GM23338 (cell line): ENCODE measurements around the gene SUSD1.

Experiments used
- CREB1 ChIP-seq: fragments of 250-450 bp; sonication (Bioruptor Pico); IDR thresholded peaks from 2 replicates; pipeline ENCODE4 v1.5.0; 2020; ENCODE audit warnings: low read depth, mild to moderate bottlenecking, moderate library complexity
- EZH2 ChIP-seq: fragments of 200-600 bp; sonication (generic); IDR thresholded peaks from one replicate; pipeline ENCODE4 v1.8.0; 2017; ENCODE audit warnings: antibody characterized with exemption, mild to moderate bottlenecking, low read depth; ENCODE audit not compliant: unreplicated experiment
- EZH2phosphoT487 ChIP-seq: fragments of 200-600 bp; sonication (generic); IDR thresholded peaks from one replicate; pipeline ENCODE4 v1.8.1; 2018; ENCODE audit warnings: antibody characterized with exemption; ENCODE audit not compliant: unreplicated experiment
- JUNB ChIP-seq: IDR thresholded peaks from one replicate; pipeline ENCODE4 v1.6.1; 2016; ENCODE audit warnings: antibody characterized with exemption; ENCODE audit not compliant: unreplicated experiment
- NANOG ChIP-seq: IDR thresholded peaks from 2 replicates; pipeline ENCODE4 v1.6.1; 2016; ENCODE audit warnings: antibody characterized with exemption, borderline replicate concordance
- POLR2AphosphoS5 ChIP-seq: IDR thresholded peaks from 2 replicates; pipeline ENCODE4 v1.6.1; 2016; ENCODE audit warnings: antibody characterized with exemption, low read depth
- ZNF114 ChIP-seq: fragments of 250-450 bp; sonication (Bioruptor Pico); IDR thresholded peaks from 2 replicates; pipeline ENCODE4 v1.5.0; 2020; ENCODE audit warnings: mild to moderate bottlenecking, moderate library complexity
- TF ChIP-seq, protein P1 (sequence below), 2 experiments: fragments of 200-600 bp in 1 of 2; sonication (generic) in 1 of 2; conservative IDR thresholded peaks; 2 replicates each; pipeline versions ENCODE4 v1.5.1 to v1.6.1; 2016 to 2017; ENCODE audit warnings: antibody characterized with exemption in 2 of 2, low read depth in 2 of 2, mild to moderate bottlenecking in 2 of 2, moderate library complexity in 1 of 2
- TF ChIP-seq, protein P2 (sequence below): IDR thresholded peaks from 2 replicates; pipeline ENCODE4 v1.6.1; 2016; ENCODE audit warnings: antibody characterized with exemption
- TF ChIP-seq, protein P3 (sequence below): IDR thresholded peaks from one replicate; pipeline ENCODE4 v1.6.1; 2018; ENCODE audit warnings: antibody characterized with exemption; ENCODE audit not compliant: unreplicated experiment

DNA sequence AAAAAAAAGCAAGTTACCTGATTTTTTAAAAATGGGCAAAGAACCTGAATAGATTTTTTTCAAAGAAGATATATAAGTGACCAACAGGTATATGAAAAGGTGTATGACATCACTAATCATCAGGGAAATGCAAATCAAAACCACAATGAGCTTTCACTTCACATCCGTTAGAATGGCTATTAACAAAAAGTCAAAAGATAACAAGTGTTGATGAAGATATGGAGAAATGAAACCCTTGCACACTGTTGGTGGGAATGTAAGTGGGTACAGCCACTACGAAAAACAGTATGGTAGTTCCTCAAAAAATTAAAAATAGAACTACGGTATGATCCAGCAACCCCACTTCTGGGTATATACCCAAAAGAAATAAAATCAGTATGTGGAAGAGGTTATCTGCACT is 143.7 kb downstream of the SUSD1 start:
- TF ChIP-seq, protein P1, sequence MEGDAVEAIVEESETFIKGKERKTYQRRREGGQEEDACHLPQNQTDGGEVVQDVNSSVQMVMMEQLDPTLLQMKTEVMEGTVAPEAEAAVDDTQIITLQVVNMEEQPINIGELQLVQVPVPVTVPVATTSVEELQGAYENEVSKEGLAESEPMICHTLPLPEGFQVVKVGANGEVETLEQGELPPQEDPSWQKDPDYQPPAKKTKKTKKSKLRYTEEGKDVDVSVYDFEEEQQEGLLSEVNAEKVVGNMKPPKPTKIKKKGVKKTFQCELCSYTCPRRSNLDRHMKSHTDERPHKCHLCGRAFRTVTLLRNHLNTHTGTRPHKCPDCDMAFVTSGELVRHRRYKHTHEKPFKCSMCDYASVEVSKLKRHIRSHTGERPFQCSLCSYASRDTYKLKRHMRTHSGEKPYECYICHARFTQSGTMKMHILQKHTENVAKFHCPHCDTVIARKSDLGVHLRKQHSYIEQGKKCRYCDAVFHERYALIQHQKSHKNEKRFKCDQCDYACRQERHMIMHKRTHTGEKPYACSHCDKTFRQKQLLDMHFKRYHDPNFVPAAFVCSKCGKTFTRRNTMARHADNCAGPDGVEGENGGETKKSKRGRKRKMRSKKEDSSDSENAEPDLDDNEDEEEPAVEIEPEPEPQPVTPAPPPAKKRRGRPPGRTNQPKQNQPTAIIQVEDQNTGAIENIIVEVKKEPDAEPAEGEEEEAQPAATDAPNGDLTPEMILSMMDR (conservative IDR thresholded peaks at IDR 0.05; ENCODE audit: low read depth in 2 of 2) = no peak
- no peak for TF ChIP-seq EZH2phosphoT487
- no peak for TF ChIP-seq EZH2
- TF ChIP-seq, protein P2, sequence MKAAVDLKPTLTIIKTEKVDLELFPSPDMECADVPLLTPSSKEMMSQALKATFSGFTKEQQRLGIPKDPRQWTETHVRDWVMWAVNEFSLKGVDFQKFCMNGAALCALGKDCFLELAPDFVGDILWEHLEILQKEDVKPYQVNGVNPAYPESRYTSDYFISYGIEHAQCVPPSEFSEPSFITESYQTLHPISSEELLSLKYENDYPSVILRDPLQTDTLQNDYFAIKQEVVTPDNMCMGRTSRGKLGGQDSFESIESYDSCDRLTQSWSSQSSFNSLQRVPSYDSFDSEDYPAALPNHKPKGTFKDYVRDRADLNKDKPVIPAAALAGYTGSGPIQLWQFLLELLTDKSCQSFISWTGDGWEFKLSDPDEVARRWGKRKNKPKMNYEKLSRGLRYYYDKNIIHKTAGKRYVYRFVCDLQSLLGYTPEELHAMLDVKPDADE = no peak
- TF ChIP-seq POLR2AphosphoS5 = no peak
- TF ChIP-seq CREB1 (CRISPR knock-in tag) = no peak
- TF ChIP-seq, protein P3, sequence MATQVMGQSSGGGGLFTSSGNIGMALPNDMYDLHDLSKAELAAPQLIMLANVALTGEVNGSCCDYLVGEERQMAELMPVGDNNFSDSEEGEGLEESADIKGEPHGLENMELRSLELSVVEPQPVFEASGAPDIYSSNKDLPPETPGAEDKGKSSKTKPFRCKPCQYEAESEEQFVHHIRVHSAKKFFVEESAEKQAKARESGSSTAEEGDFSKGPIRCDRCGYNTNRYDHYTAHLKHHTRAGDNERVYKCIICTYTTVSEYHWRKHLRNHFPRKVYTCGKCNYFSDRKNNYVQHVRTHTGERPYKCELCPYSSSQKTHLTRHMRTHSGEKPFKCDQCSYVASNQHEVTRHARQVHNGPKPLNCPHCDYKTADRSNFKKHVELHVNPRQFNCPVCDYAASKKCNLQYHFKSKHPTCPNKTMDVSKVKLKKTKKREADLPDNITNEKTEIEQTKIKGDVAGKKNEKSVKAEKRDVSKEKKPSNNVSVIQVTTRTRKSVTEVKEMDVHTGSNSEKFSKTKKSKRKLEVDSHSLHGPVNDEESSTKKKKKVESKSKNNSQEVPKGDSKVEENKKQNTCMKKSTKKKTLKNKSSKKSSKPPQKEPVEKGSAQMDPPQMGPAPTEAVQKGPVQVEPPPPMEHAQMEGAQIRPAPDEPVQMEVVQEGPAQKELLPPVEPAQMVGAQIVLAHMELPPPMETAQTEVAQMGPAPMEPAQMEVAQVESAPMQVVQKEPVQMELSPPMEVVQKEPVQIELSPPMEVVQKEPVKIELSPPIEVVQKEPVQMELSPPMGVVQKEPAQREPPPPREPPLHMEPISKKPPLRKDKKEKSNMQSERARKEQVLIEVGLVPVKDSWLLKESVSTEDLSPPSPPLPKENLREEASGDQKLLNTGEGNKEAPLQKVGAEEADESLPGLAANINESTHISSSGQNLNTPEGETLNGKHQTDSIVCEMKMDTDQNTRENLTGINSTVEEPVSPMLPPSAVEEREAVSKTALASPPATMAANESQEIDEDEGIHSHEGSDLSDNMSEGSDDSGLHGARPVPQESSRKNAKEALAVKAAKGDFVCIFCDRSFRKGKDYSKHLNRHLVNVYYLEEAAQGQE = no peak
- TF ChIP-seq JUNB = no peak
- no peak for TF ChIP-seq NANOG
- no peak for TF ChIP-seq ZNF114 (CRISPR knock-in tag)
